Measurements from ENCODE around the gene DDX54.

Gene DDX54

DNA sequence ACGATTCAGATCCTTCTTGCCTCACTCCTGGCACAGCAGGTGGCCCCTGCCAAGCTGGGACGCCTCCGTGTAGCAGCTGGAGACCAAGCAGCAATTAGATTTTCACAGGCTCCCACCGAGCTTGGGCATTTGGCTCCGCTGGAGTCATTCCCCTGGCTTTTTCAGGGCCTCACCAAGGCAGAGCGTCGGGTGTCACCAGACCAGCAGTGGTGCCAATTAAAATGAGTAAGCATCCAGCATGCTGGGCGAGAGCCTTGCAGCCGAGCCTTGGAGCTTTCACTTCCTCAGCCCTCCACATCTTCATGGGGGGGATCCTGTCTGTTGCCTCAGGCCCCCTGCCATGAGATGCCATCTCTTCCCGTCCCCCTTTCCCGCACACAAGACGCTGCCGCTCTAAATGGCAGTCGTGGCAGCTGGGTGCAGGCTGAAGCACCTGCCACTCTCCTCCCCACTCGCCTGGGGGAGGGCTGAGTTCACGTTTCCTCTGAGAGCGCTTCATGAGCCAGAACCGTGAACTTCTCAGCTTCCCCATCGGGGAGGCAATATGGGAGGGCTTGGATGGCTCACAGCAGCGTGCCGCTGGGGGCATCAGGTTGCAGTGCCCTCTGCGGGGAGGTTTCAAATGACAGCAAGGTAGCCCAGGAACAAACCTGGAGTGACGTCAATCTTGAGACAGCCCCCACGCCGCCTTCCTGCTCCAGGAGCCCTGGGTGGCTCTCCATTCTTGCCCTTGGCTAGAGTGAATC, 47.7 kb upstream of the DDX54 start:
- H3K79me2 ChIP-seq (ENCODE audit: low read length): no peaks in the 10 kb centered on the region
- peak overlapping the region; percentile 69 for H3K4me2 ChIP-seq (ENCODE audit: low read length)
- H3K27me3 ChIP-seq (ENCODE audit: low read depth, low read length): no peaks in the 10 kb centered on the region
- peaks cover 59% of the 10 kb centered on the region for H3K4me1 ChIP-seq (ENCODE audit: low read length)
- no peaks in the 10 kb centered on the region for H4K20me1 ChIP-seq (ENCODE audit: insufficient read depth, low read length)
- H3K4me3 ChIP-seq (ENCODE audit: low read length): peak overlapping the region; percentile 41
- H3K9me3 ChIP-seq (ENCODE audit: insufficient read depth, low read length): no peaks in the 10 kb centered on the region
- no peak overlapping the region for H2AFZ ChIP-seq (ENCODE audit: low read depth, low read length)
- H3K36me3 ChIP-seq (replicated peaks; ENCODE audit: low read depth, low read length): peaks cover 64% of the 10 kb centered on the region
- peak; percentile 60 for TF ChIP-seq CTCF (IDR thresholded peaks at IDR 0.05; ENCODE audit: low read depth, low read length)
- no peak for TF ChIP-seq EZH2phosphoT487 (IDR thresholded peaks at IDR 0.05; ENCODE audit: low read depth)
- peak overlapping the region; percentile 63 for H3K9ac ChIP-seq (ENCODE audit: low read length)
- peak overlapping the region; percentile 86 for H3K27ac ChIP-seq (ENCODE audit: low read length)

DNA sequence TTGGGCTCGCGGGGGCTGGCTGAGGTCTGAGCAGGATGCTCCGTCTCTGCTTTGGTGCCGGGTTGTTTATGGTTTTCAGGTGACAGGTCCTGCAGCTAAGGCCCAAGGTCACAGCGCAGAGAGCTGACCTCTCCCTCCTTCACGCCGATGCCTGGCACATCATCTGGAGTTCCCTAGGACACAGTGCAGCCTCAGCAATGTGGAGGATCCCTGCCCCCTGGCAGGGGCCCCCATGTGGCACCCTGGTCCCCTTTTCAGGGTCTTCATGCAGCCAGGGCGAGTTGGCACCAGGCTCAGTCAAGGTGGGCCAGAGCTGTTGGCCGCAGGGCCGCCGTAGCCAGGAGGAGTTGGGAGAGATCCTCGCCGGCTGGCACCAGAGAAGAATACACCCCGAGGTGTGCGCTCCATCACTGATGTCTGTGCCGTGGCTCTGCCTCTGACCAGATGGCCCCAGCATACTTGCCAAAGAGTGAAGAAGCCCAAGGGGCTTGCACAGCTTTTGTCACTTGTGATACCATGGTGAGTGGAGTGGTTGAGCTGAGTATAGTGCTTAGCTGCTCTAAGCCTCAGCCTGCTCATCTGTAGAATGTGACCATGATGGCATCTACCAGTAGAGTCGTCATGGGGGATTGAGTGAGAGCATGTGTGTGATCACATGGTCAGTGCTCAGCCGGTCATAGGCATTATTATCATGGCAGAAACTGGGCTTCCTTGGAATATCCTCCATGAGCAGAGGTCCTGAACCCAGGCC, 47.0 kb upstream of the DDX54 start:
- peak overlapping the region; percentile 63 for H3K9ac ChIP-seq (ENCODE audit: low read length)
- H3K4me1 ChIP-seq (ENCODE audit: low read length): peaks cover 59% of the 10 kb centered on the region

GRCh38 chr12:113231235-113232088, 46.2 kb upstream of the DDX54 start:
- peaks cover 59% of the 10 kb centered on the region for H3K4me1 ChIP-seq (ENCODE audit: low read length)
- H3K9me3 ChIP-seq (ENCODE audit: insufficient read depth, low read length): no peaks in the 10 kb centered on the region
- H3K27ac ChIP-seq (ENCODE audit: low read length): peak overlapping the region; percentile 90
- no peak for TF ChIP-seq CTCF (IDR thresholded peaks at IDR 0.05; ENCODE audit: low read depth, low read length)
- no peak for TF ChIP-seq EZH2phosphoT487 (IDR thresholded peaks at IDR 0.05; ENCODE audit: low read depth)
- no peak overlapping the region for H2AFZ ChIP-seq (ENCODE audit: low read depth, low read length)
- no peaks in the 10 kb centered on the region for H3K79me2 ChIP-seq (ENCODE audit: low read length)
- peaks cover 71% of the 10 kb centered on the region for H3K36me3 ChIP-seq (replicated peaks; ENCODE audit: low read depth, low read length)
- no peaks in the 10 kb centered on the region for H4K20me1 ChIP-seq (ENCODE audit: insufficient read depth, low read length)
- no peak overlapping the region for H3K9ac ChIP-seq (ENCODE audit: low read length)
- no peaks in the 10 kb centered on the region for H3K27me3 ChIP-seq (ENCODE audit: low read depth, low read length)
- no peak overlapping the region for H3K4me2 ChIP-seq (ENCODE audit: low read length)
- no peak overlapping the region for H3K4me3 ChIP-seq (ENCODE audit: low read length)

More for the DNA sequence above, 47.0 kb upstream of the DDX54 start:
- Histone ChIP-seq H3K27me3 (ENCODE audit: low read depth, low read length) (no peaks in the 10 kb centered on the region), H4K20me1 (ENCODE audit: insufficient read depth, low read length) (no peaks in the 10 kb centered on the region), H3K4me3 (ENCODE audit: low read length) (peak overlapping the region; percentile 41), H3K9me3 (ENCODE audit: insufficient read depth, low read length) (no peaks in the 10 kb centered on the region), H3K36me3 (replicated peaks; ENCODE audit: low read depth, low read length) (peaks cover 66% of the 10 kb centered on the region), H3K79me2 (ENCODE audit: low read length) (no peaks in the 10 kb centered on the region), H3K27ac (ENCODE audit: low read length) (peak overlapping the region; percentile 86), H2AFZ (ENCODE audit: low read depth, low read length) (no peak overlapping the region), H3K4me2 (ENCODE audit: low read length) (peak overlapping the region; percentile 69)
- TF ChIP-seq EZH2phosphoT487 (IDR thresholded peaks at IDR 0.05; ENCODE audit: low read depth) (no peak), CTCF (IDR thresholded peaks at IDR 0.05; ENCODE audit: low read depth, low read length) (no peak)
